Cerebellar nuclear complex (tissue), 1 donor: ENCODE results near the gene DSG1.
"Not testable (repeated sequence)": the region's sequence is repeated elsewhere in the genome, so short reads cannot be mapped to it uniquely, and the experiment has no call there.

ENCODE experiments used
- DNase-seq, 2 experiments: peaks; one replicate each; lab custom pipeline; 2025; lab: John Stamatoyannopoulos, UW

Gene DSG1

GRCh38 chr18:31317860-31318259 is at the start of gene DSG1:
TSS of gene DSG1 (plus strand) at chr18:31318160. CDS start at chr18:31318301, 141 bp downstream.
- no peak for DNase-seq

- DNase-seq: no peak
These were observed 49.0 kb upstream of the DSG1 start for GRCh38 chr18:31268985-31269406.

- no peak for DNase-seq
These were observed 48.4 kb upstream of the DSG1 start for GRCh38 chr18:31269566-31269965.

GRCh38 chr18:31270578-31270977 is 47.4 kb upstream of the DSG1 start:
- no peak for DNase-seq

GRCh38 chr18:31273812-31274527 is 44.0 kb upstream of the DSG1 start:
- no peak for DNase-seq

- DNase-seq: no peak
These were observed 43.0 kb upstream of the DSG1 start for GRCh38 chr18:31274931-31275330.

- no peak for DNase-seq
These were observed 42.1 kb upstream of the DSG1 start for GRCh38 chr18:31275722-31276463.

GRCh38 chr18:31278609-31279071 is 39.3 kb upstream of the DSG1 start:
- DNase-seq: no peak

GRCh38 chr18:31280502-31280901 is 37.5 kb upstream of the DSG1 start:
- DNase-seq: no peak

- DNase-seq: no peak
These were observed 36.5 kb upstream of the DSG1 start for GRCh38 chr18:31281437-31281836.

- not testable (repeated sequence) for DNase-seq
These were observed 28.5 kb upstream of the DSG1 start for GRCh38 chr18:31289446-31289845.

- no peak for DNase-seq
These were observed 26.3 kb upstream of the DSG1 start for GRCh38 chr18:31291688-31292087.

GRCh38 chr18:31294199-31294747 is 23.7 kb upstream of the DSG1 start:
- no peak for DNase-seq

- DNase-seq: no peak
These were observed 20.7 kb upstream of the DSG1 start for GRCh38 chr18:31297248-31297647.

GRCh38 chr18:31301201-31301655 is 16.7 kb upstream of the DSG1 start:
- no peak for DNase-seq

GRCh38 chr18:31302991-31303390 is 15.0 kb upstream of the DSG1 start:
- DNase-seq: no peak

- DNase-seq: no peak
These were observed 14.2 kb upstream of the DSG1 start for GRCh38 chr18:31303771-31304170.

GRCh38 chr18:31309115-31309514 is 8.8 kb upstream of the DSG1 start:
- no peak for DNase-seq

- no peak for DNase-seq
These were observed 986 bp upstream of the DSG1 start for GRCh38 chr18:31316974-31317373.

GRCh38 chr18:31321719-31322118 is 3.8 kb downstream of the DSG1 start:
- no peak for DNase-seq

GRCh38 chr18:31325051-31325450 is 7.1 kb downstream of the DSG1 start:
- DNase-seq: no peak

- DNase-seq: no peak
These were observed 12.0 kb downstream of the DSG1 start for GRCh38 chr18:31329787-31330438.
